ENCODE data around the gene SMOC1.

- TF ChIP-seq SUZ12 (IDR thresholded peaks at IDR 0.05; ENCODE audit: extremely low read depth, insufficient read depth, insufficient read length) (no peak), ZNF274 (IDR thresholded peaks at IDR 0.05; ENCODE audit: low read depth, low read length) (no peak), YY1 (IDR thresholded peaks at IDR 0.05; ENCODE audit: insufficient read depth, insufficient read length) (no peak)
Observed at GRCh38 chr14:69988979-69989378, 109.8 kb downstream of the SMOC1 start.
